COLO668 (cell line): ENCODE measurements around the gene WDR54.
"Not testable (repeated sequence)": the region's sequence is repeated elsewhere in the genome, so short reads cannot be mapped to it uniquely, and the experiment has no call there.

ENCODE experiments used
- DNase-seq: peaks from one replicate; lab custom pipeline; 2025; ENCODE audit not compliant: unreplicated experiment; lab: John Stamatoyannopoulos, UW

Gene WDR54

GRCh38 chr2:74454654-74455511 lies 33.4 kb downstream of the WDR54 start, which contains the start of gene INO80B:
INO80B (plus strand) TSS chr2:74455087; CDS start chr2:74455117, 30 bp downstream.
- DNase-seq, result peak; percentile 95

- DNase-seq, result no peak
Observed at GRCh38 chr2:74457129-74457548, 35.6 kb downstream of the WDR54 start.

DNA sequence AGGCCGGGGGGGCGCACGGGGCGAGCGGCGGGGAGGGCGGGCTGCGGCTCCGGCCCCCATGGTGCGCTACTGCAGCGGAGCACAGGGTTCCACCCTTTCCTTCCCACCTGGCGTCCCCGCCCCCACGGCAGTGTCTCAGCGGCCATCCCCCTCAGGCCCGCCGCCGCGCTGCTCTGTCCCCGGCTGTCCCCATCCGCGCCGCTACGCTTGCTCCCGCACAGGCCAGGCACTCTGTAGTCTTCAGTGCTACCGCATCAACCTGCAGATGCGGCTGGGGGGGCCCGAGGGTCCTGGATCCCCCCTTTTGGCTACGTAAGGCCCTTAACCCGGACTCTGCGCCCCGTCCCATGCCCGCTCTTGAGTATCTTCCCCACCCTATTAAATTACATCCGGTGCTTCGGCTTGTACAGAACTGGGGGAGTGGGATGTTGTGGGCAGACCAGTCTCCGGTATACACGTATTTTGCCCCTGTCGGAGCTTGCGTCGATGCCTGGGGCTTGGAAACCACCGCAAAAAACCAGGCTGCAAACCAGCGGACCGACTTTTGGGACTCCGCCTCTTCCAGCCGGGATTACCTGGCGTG lies 36.1 kb downstream of the WDR54 start:
- peak; percentile 91 for DNase-seq

DNA sequence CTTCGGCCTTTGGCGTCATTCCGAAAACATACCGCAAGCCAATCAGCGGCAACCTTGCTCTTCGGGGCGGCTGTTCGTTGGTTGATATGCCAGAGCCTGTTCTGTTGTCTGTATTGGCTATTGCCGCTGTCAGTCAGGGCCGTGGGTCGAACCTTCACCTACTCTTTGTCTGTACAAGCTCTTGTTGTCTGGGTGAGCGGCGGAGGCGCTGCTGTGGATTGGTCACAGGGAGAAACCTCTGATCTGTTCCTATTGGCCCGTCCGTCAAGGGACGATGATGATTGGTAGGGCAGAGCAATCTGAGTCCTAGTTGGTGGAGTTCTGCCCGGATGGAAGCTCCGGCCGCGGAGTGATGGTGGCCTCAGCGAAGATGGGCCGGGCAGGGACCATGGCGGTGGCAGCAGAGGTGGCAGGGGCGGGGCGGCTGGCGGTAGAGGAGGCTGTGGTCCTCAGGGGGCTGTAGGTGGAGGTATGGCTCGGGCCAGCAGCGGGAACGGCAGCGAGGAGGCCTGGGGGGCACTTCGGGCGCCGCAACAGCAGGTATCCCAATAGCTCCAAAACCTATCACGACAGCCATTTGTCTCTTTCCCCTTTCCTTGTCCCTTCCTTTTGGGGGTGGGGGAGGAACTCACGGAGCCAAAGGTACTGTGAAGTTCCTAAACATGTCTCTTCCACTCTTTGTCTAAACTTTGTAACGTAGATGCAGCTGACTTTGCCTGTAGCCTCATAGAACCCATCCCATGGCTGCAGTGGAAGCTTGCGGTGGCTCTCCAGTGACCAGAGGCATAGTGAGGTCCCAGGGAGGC lies 36.8 kb downstream of the WDR54 start, which contains the start of gene WBP1:
Gene WBP1 (plus strand): TSS at position 307 of the 806 bp plus-strand sequence. CDS start 165 bp downstream, at position 472.
- peak; percentile 99 for DNase-seq

- DNase-seq, result no peak
Observed at GRCh38 chr2:74458938-74459363, 37.4 kb downstream of the WDR54 start.

DNA sequence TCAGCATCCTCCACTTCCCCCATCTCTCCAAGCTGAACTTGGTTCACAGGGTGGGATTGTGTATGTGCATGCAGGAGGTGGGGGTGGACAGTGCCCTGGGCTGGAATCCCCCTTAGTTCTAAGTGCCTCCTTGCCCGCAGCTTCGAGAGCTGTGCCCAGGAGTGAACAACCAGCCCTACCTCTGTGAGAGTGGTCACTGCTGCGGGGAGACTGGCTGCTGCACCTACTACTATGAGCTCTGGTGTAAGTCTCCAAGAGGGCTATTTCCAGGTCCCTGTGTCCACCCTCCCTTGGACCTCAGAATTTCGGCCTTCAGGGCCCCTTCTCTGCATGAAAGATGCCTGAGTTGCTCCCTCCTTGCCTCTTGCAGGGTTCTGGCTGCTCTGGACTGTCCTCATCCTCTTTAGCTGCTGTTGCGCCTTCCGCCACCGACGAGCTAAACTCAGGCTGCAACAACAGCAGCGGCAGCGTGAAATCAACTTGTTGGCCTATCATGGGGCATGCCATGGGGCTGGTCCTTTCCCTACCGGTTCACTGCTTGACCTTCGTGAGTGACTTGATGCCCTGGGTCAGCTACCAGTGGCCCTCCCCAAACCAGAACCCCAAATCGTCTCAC lies 38.1 kb downstream of the WDR54 start:
- DNase-seq, result not testable (repeated sequence)

DNA sequence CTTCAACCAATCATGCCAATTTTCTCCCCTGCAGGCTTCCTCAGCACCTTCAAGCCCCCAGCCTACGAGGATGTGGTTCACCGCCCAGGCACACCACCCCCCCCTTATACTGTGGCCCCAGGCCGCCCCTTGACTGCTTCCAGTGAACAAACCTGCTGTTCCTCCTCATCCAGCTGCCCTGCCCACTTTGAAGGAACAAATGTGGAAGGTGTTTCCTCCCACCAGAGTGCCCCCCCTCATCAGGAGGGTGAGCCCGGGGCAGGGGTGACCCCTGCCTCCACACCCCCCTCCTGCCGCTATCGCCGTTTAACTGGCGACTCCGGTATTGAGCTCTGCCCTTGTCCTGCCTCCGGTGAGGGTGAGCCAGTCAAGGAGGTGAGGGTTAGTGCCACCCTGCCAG lies 38.7 kb downstream of the WDR54 start:
- not testable (repeated sequence) for DNase-seq

- DNase-seq, result no peak
Observed at GRCh38 chr2:74461187-74462053, 39.9 kb downstream of the WDR54 start.

- no peak for DNase-seq
Observed at GRCh38 chr2:74462054-74462785, 40.7 kb downstream of the WDR54 start.

- no peak for DNase-seq
Observed at GRCh38 chr2:74462786-74463105, 41.2 kb downstream of the WDR54 start.

DNA sequence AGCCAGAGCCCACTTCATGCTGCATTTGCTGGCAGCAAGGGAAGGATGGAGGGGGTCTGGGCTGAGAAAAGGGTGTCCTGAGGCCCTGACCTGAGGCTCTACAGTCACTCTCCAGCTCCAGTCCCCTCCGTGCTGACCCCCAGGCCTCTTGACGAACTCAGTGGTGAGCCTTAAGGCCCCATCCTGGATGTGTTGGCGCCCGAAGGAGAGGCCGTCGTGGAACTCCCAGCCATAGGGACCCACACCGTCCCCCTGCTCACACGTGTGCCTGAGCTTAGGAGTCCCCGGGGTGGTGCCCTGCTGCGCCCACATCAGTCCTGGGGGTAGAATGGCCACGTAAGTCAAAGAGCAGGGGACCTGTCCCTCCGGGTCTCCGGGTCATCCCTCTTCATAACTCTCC lies 42.9 kb downstream of the WDR54 start:
- DNase-seq, result peak; percentile 25

GRCh38 chr2:74470742-74471141 lies 49.2 kb downstream of the WDR54 start:
- not testable (repeated sequence) for DNase-seq

GRCh38 chr2:74471332-74472065 lies 50.0 kb downstream of the WDR54 start:
- DNase-seq, result no peak

GRCh38 chr2:74472086-74472944 lies 50.8 kb downstream of the WDR54 start, which contains the start of gene MRPL53:
MRPL53 (minus strand) TSS chr2:74472680; CDS start chr2:74472660, 20 bp downstream.
- peak; percentile 95 for DNase-seq

- no peak for DNase-seq
Observed at GRCh38 chr2:74472945-74473258, 51.4 kb downstream of the WDR54 start.

GRCh38 chr2:74474481-74474880 lies 53.0 kb downstream of the WDR54 start:
- no peak for DNase-seq

DNA sequence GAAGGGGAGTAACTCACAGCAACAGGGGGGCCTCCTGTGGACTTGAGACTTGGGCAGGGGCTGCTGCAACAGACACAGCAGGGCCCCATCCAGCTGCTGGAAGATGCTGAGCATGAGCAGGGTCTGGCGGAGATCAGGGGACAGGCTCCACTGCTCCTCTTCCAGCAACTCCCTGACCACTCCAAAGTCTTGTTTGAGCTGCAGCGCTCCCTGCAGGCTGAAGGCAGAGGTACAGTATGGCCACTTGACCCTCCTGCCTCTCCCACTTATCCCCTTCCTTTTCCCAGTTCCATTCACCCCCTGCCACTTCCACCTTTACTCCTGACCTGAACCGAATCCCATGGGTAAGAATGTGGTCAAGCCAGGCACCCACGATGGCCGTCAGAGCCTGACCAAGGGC lies 53.4 kb downstream of the WDR54 start:
- DNase-seq, result peak; percentile 15
